K562 (cell line): ENCODE data around the gene TBC1D17. TPM values are rescaled to one million over a fixed set of nuclear protein-coding genes. Genes with fewer than 3 reads are reported as not detected.

ENCODE experiments used
- ATAC-seq: fragments of 200-7000 bp; cut with Tn5 transposase; 3 replicates; pipeline ENCODE4 v1.9.1; 2020; ENCODE audit warnings: moderate library complexity
- BruUV-seq: library from RNA; stranded (reverse); fragments of 400-500 nt; replicated peaks from 2 replicates; lab custom pipeline; 2021; lab: Mats Ljungman, UMichigan
- CTCF ChIA-PET: fragments of 300-600 bp; formaldehyde crosslinking; extraction: SDS; loops from one replicate; lab custom pipeline; 2021; ENCODE audit warnings: low intra/inter-chr PET ratio; lab: Yijun Ruan, JAX
- POLR2A ChIA-PET: fragments of 300-600, 350-650 bp; sonication (Branson Sonifier 250); formaldehyde crosslinking; extraction: SDS; loops from one replicate; lab custom pipeline; 2021; ENCODE audit warnings: antibody characterized with exemption, inconsistent platforms; lab: Yijun Ruan, JAX
- DNase-seq, 4 experiments: peaks; one replicate each; pipeline versions ENCODE4 v3.0.0 to v3.0.0-alpha.2; 2011 to 2018; ENCODE audit warnings: low spot score in 3 of 4, mixed read lengths in 3 of 4; ENCODE audit errors: extremely low read depth in 1 of 4
- FAIRE-seq: peaks from 2 replicates; lab custom pipeline; 2011; peaks lifted over from hg19 to GRCh38; lab: Jason Lieb, UNC
- H2AFZ ChIP-seq: 2 replicates; pipeline ENCODE4 v1.6.0; 2011; ENCODE audit warnings: low read depth, low read length, control low read depth, inconsistent platforms
- H3K27ac ChIP-seq: fragments of 200-600 bp; 3 replicates; pipeline ENCODE4 v1.8.0; 2011; ENCODE audit warnings: low read depth, mild to moderate bottlenecking, control low read depth, inconsistent platforms, low read length, moderate library complexity, mixed read lengths; ENCODE audit errors: extremely low read depth
- H3K27me3 ChIP-seq, 2 experiments: fragments of 300-600 bp in 1 of 2; 2 replicates in 1 of 2; 3 replicates in 1 of 2; pipeline versions ENCODE4 v1.6.0 to v1.8.0; 2011; ENCODE audit warnings: inconsistent platforms in 2 of 2, low read length in 2 of 2, mild to moderate bottlenecking in 1 of 2, mixed read lengths in 1 of 2, moderate library complexity in 1 of 2; ENCODE audit not compliant: control insufficient read depth in 2 of 2, insufficient read depth in 2 of 2
- H3K36me3 ChIP-seq: fragments of 300-600 bp; 3 replicates; pipeline ENCODE4 v1.8.0; 2011; ENCODE audit warnings: mild to moderate bottlenecking, low read length, inconsistent platforms; ENCODE audit not compliant: control insufficient read depth, insufficient read depth
- H3K4me1 ChIP-seq, 2 experiments: fragments of 200-600 bp in 1 of 2; replicated peaks in 1 of 2; 2 replicates in 1 of 2; 3 replicates in 1 of 2; pipeline versions ENCODE4 v1.5.1 to v1.8.0; 2011; ENCODE audit warnings: inconsistent platforms in 2 of 2, low read length in 2 of 2, mild to moderate bottlenecking in 1 of 2, mixed read lengths in 1 of 2, moderate library complexity in 1 of 2; ENCODE audit not compliant: control insufficient read depth in 2 of 2, insufficient read depth in 2 of 2
- H3K4me2 ChIP-seq: 2 replicates; pipeline ENCODE4 v1.6.1; 2011; ENCODE audit warnings: low read length, control low read depth, inconsistent platforms, mixed read lengths; ENCODE audit not compliant: insufficient read depth
- H3K4me3 ChIP-seq: fragments of 200-600 bp; sonication (generic), shearing (Covaris generic); 2 replicates; pipeline ENCODE4 v1.5.1; 2016; ENCODE audit warnings: control low read depth, inconsistent platforms
- H3K79me2 ChIP-seq: fragments of 200-600 bp; 3 replicates; pipeline ENCODE4 v1.8.0; 2011; ENCODE audit warnings: low read length, inconsistent platforms; ENCODE audit not compliant: control insufficient read depth, insufficient read depth
- H3K9ac ChIP-seq, 2 experiments: 2 replicates each; pipeline versions ENCODE4 v1.6.0 to v1.6.1; 2011; ENCODE audit warnings: low read depth in 2 of 2, low read length in 2 of 2, control low read depth in 1 of 2, inconsistent platforms in 1 of 2, mild to moderate bottlenecking in 1 of 2, mixed read lengths in 1 of 2; ENCODE audit not compliant: insufficient read depth in 1 of 2
- H3K9me1 ChIP-seq: one replicate; pipeline ENCODE4 v1.6.0; 2011; ENCODE audit warnings: inconsistent platforms, mild to moderate bottlenecking, low read length, moderate library complexity; ENCODE audit not compliant: control insufficient read depth, insufficient read depth
- H3K9me3 ChIP-seq: replicated peaks from 2 replicates; pipeline ENCODE4 v1.5.1; 2011; ENCODE audit warnings: low read depth, low read length, inconsistent platforms; ENCODE audit not compliant: control insufficient read depth, insufficient read depth
- H4K20me1 ChIP-seq: replicated peaks from 2 replicates; pipeline ENCODE4 v1.6.1; 2011; ENCODE audit warnings: low read length, inconsistent platforms, mixed read lengths; ENCODE audit not compliant: control insufficient read depth, insufficient read depth
- CXXC5 ChIP-seq: fragments of 250-450 bp; sonication (Bioruptor Pico); IDR thresholded peaks from 2 replicates; pipeline ENCODE4 v1.8.0; 2022; ENCODE audit warnings: inconsistent platforms, mild to moderate bottlenecking, moderate library complexity
- DMBX1 ChIP-seq: fragments of 250-450 bp; sonication (Bioruptor Pico); IDR thresholded peaks from 2 replicates; pipeline ENCODE4 v1.8.0; 2022; ENCODE audit warnings: inconsistent platforms, mild to moderate bottlenecking, moderate library complexity, borderline replicate concordance
- FOXO4 ChIP-seq: fragments of 450-650 bp; formaldehyde crosslinking; IDR thresholded peaks from 2 replicates; pipeline ENCODE4 v1.4.0; 2020; ENCODE audit warnings: mild to moderate bottlenecking, moderate library complexity
- WGBS: fragments of 100-300 bp; shearing (Covaris generic); methylation state at CpG from one replicate; pipeline ENCODE4 v1.1.6; 2016; ENCODE audit warnings: low coverage, mixed read lengths; ENCODE audit not compliant: insufficient coverage; ENCODE audit errors: missing lambda C conversion rate; 5-methylcytosine and 5-hydroxymethylcytosine counted together
- in situ Hi-C: fragments of 300-500 bp; cut with MboI; formaldehyde crosslinking; loops from 4 replicates; pipeline ENCODE4 v1.15.0; 2018; ENCODE audit warnings: inconsistent platforms, mixed read lengths
- intact Hi-C: fragments of 100-400 bp; cut with micrococcal nuclease; formaldehyde crosslinking; loops from 2 replicates; pipeline ENCODE4 v1.14.2; 2022
- polyA plus RNA-seq, 8 experiments: library from polyadenylated mRNA; depleted of rRNA in 4 of 8; stranded (reverse) in 5 of 8; unstranded in 3 of 8; fragments of >200 nt; fragmentation: Nextera tagmentation in 2 of 8; fragmentation: Illumina TruSeq in 1 of 8; extraction: Ambion mirVana in 2 of 8; extraction: Trizol in 1 of 8; gene quantifications; 2 replicates each; pipeline versions ENCODE4 v1.2.1 to v1.2.3, GENCODE V29; 2011 to 2014; ENCODE audit warnings: inconsistent platforms in 1 of 8, missing spikeins in 1 of 8
- total RNA-seq, 7 experiments: library from RNA; depleted of rRNA in 6 of 7; stranded (reverse); fragments of >200 nt in 6 of 7; fragmentation: Illumina TruSeq in 2 of 7; extraction: Trizol in 2 of 7; gene quantifications; 2 replicates each; pipeline versions ENCODE4 v1.2.1 to v1.2.3, GENCODE V29; 2011 to 2021; ENCODE audit warnings: low replicate concordance in 1 of 7

Gene TBC1D17
- total and polyA plus RNA-seq, 9 of the 15 experiments (the other 6 are each of a cell fraction or from before 2014, with no cell fraction given) = 0.42 to 16.0 (median 3.8) TPM

- CTCF ChIA-PET = no interaction called here
- H2AFZ ChIP-seq = no peak overlapping the region
- BruUV-seq = no TSS peak
- peaks cover 13% of the 10 kb centered on the region for H3K9me1 ChIP-seq
- no peak overlapping the region; the same call in 1 of the 3 replicates for H3K27ac ChIP-seq
- WGBS = 60% methylated on average over 8 of the region's 10 CpGs
- DNase-seq (peak in 1 of 4 experiments; percentile 3), FAIRE-seq (no peak), ATAC-seq (no peak)
- TF ChIP-seq FOXO4 (CRISPR knock-in tag) (no peak), CXXC5 (CRISPR knock-in tag) (peak; percentile 25), DMBX1 (CRISPR knock-in tag) (peak; percentile 18; the same call in 1 of the 2 replicates)
- no peaks in the 10 kb centered on the region for H3K27me3 ChIP-seq
- H3K4me1 ChIP-seq = peaks cover 38 to 66% of the 10 kb centered on the region in 2 experiments
- intact Hi-C loops = loop anchor here (5.0 kb wide), 1 partner anchor 59 kb away; the partner anchor contains the start of gene PNKP
- H3K79me2 ChIP-seq = peaks cover 96% of the 10 kb centered on the region
- in situ Hi-C loops = no loop called here
- peak overlapping the region in 1 of 2 experiments; percentile 94; a peak in 1 of 4 replicates for H3K9ac ChIP-seq
- peak overlapping the region; percentile 97 for H3K4me2 ChIP-seq
- POLR2A ChIA-PET = interaction anchor here (6.4 kb wide), 1 partner anchor 12 kb away, joined by 105 read pairs; no protein-coding TSS in a partner anchor
- no peaks in the 10 kb centered on the region for H3K9me3 ChIP-seq
- H3K36me3 ChIP-seq = peaks cover 65% of the 10 kb centered on the region
- H4K20me1 ChIP-seq = peaks cover 18% of the 10 kb centered on the region
- peak overlapping the region; percentile 55; the same call in 1 of the 2 replicates for H3K4me3 ChIP-seq
Measured at GRCh38 chr19:49926515-49926914, 49.0 kb downstream of the TBC1D17 start.
